Natural killer cell treated with Interleukin-12 subunit alpha and Interleukin-12 subunit beta and Interleukin-15 and Interleukin-18, amount 100 ng/mL, for 72 hours (primary cell): Measurements from ENCODE around the gene BICRAL. TPM values are rescaled to one million over a fixed set of nuclear protein-coding genes. Genes with fewer than 3 reads are reported as not detected.
"Not testable (repeated sequence)": the region's sequence is repeated elsewhere in the genome, so short reads cannot be mapped to it uniquely, and the experiment has no call there.

Experiments
- ATAC-seq, 2 donors: fragments of 150-1000 bp; cut with Tn5 transposase in 1 of 2; sonication (Bioruptor Pico), chemical (Tn5 transposase) in 1 of 2; 2 replicates each; pipeline ENCODE4 v1.10.0; 2021
- DNase-seq: peaks from one replicate; pipeline ENCODE4 v3.0.0; 2022; ENCODE audit warnings: low spot score
- H3K27ac Mint-ChIP-seq, 2 donors: 1 replicate in 1 of 2; 2 replicates in 1 of 2; pipeline ENCODE4 v1.8.0; 2022; ENCODE audit warnings: mixed read lengths in 2 of 2, mild to moderate bottlenecking in 1 of 2, moderate library complexity in 1 of 2
- H3K27me3 Mint-ChIP-seq, 2 donors: 1 replicate in 1 of 2; 2 replicates in 1 of 2; pipeline ENCODE4 v1.8.0; 2022; ENCODE audit warnings: mixed read lengths in 2 of 2
- H3K36me3 Mint-ChIP-seq: one replicate; pipeline ENCODE4 v1.8.0; 2022; ENCODE audit warnings: mixed read lengths
- H3K4me1 Mint-ChIP-seq, 2 donors: 1 replicate in 1 of 2; 2 replicates in 1 of 2; pipeline ENCODE4 v1.8.0; 2022; ENCODE audit warnings: low read depth in 2 of 2, mixed read lengths in 2 of 2, mild to moderate bottlenecking in 1 of 2
- H3K4me3 Mint-ChIP-seq: one replicate; pipeline ENCODE4 v1.8.0; 2022; ENCODE audit warnings: mixed read lengths
- H3K9me3 Mint-ChIP-seq: 2 replicates; pipeline ENCODE4 v1.8.0; 2022; ENCODE audit warnings: mixed read lengths
- total RNA-seq, 2 donors: library from RNA; stranded (reverse); gene quantifications; one replicate each; pipeline ENCODE4 v1.2.3, GENCODE V29; 2022

Gene BICRAL
- total RNA-seq, 2 donors from 2014 or later, result 13.5 to 13.9 TPM

GRCh38 chr6:42860481-42860880, 78.6 kb downstream of the BICRAL start:
- ATAC-seq (no peak), DNase-seq (no peak)
- no peak overlapping the region for H3K27ac Mint-ChIP-seq
- H3K4me1 Mint-ChIP-seq, result no peaks in the 10 kb centered on the region
- H3K36me3 Mint-ChIP-seq, result peaks cover 12% of the 10 kb centered on the region
- no peak overlapping the region for H3K4me3 Mint-ChIP-seq
- no peaks in the 10 kb centered on the region for H3K9me3 Mint-ChIP-seq
- H3K27me3 Mint-ChIP-seq, result no peaks in the 10 kb centered on the region

DNA sequence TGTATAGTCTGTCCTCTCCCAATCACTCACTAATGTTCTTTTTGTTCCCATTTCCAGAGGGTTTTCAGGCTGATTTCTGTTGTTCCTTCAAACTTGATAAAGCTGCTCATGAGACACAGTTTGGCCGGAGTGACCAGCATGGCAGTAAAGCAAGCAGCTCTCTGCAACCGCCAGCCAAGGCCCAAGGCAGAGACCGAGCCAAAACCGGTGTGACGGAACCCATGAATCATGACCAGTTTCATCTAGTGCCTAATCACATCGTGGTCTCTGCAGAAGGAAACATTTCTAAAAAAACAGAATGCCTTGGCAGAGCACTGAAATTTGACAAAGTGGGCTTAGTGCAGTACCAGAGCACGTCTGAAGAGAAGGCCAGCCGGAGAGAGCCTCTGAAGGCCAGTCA, 82.8 kb downstream of the BICRAL start:
- Mint-ChIP-seq H3K4me3 (no peak overlapping the region), H3K27me3 (no peaks in the 10 kb centered on the region), H3K4me1 (no peaks in the 10 kb centered on the region), H3K27ac (peak overlapping the region in 1 of 2 donors; percentile 57), H3K9me3 (no peaks in the 10 kb centered on the region), H3K36me3 (peaks cover 12% of the 10 kb centered on the region)
- DNase-seq (no peak), ATAC-seq (no peak)

- H3K4me3 Mint-ChIP-seq, result no peak overlapping the region
- peak overlapping the region in 1 of 2 donors; percentile 79 for H3K27ac Mint-ChIP-seq
These were observed 88.5 kb downstream of the BICRAL start for GRCh38 chr6:42870145-42870936.

GRCh38 chr6:42871711-42872110, 89.9 kb downstream of the BICRAL start:
- Mint-ChIP-seq H3K27me3 (no peaks in the 10 kb centered on the region), H3K27ac (peak overlapping the region in 1 of 2 donors; percentile 39), H3K4me3 (no peak overlapping the region), H3K4me1 (no peaks in the 10 kb centered on the region), H3K36me3 (peaks cover 3% of the 10 kb centered on the region), H3K9me3 (no peaks in the 10 kb centered on the region)
- DNase-seq (no peak), ATAC-seq (no peak)

More at GRCh38 chr6:42870145-42870936, 88.5 kb downstream of the BICRAL start:
- DNase-seq (no peak), ATAC-seq (no peak)
- Mint-ChIP-seq H3K36me3 (peaks cover 4% of the 10 kb centered on the region), H3K9me3 (no peaks in the 10 kb centered on the region), H3K27me3 (no peaks in the 10 kb centered on the region), H3K4me1 (no peaks in the 10 kb centered on the region)

- Mint-ChIP-seq H3K36me3 (no peaks in the 10 kb centered on the region), H3K9me3 (no peaks in the 10 kb centered on the region), H3K27ac (no peak overlapping the region), H3K4me1 (no peaks in the 10 kb centered on the region), H3K4me3 (no peak overlapping the region), H3K27me3 (no peaks in the 10 kb centered on the region)
- no peak for ATAC-seq
- no peak for DNase-seq
These were observed 91.5 kb downstream of the BICRAL start for GRCh38 chr6:42873313-42873712.

- Mint-ChIP-seq H3K9me3 (no peaks in the 10 kb centered on the region), H3K27ac (peak overlapping the region; percentile 37 to 68), H3K4me3 (no peak overlapping the region), H3K27me3 (no peaks in the 10 kb centered on the region), H3K4me1 (peaks cover 7 to 13% of the 10 kb centered on the region in 2 donors), H3K36me3 (peaks cover 7% of the 10 kb centered on the region)
- ATAC-seq (no peak), DNase-seq (no peak)
These were observed 95.8 kb downstream of the BICRAL start for GRCh38 chr6:42877695-42878094.

DNA sequence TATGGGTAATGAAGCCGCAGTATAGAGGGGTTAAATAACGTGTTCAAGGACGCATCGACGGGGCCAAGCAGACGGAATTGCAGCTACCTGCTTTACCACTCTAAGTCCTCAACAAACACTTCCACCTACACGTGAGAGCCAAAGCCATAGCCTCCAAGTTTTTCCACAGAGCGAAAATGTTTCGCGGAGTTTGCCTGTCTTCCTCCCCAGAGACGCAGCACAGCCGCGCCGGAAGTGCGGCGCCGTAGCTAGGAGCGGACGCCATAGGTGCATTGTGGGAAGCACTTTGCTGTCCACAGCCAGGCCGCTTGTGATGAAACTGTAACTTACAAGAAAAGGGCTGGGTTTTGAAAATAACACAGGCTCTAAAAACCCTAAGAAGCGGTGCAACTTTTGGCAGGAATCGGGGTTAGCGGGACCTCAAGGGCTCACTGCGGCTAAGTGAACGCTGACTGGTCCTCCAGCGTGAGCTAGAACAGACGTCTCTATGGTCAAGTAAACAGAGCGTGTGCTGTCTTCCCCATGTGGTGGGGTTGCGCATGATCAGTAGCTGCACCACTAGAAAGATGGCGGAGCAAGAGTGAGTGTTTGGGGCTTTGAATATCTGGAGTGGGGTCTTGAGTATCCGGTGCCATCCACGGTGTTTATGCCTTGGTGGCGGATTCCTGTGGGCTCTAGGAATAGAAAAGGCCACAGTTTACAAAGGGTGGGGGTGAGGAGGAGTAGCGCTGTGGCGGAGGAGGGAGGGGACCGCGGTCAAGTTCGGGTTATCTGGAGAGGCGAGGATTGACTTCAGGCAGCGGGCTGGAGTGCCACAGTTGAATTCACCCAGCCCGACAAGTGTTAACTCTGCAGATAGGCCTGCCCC, 97.8 kb downstream of the BICRAL start, which contains the start of gene RPL7L1:
Gene RPL7L1 (plus strand): TSS at position 245 of the 868 bp plus-strand sequence. CDS start 295 bp downstream, at position 540.
- Mint-ChIP-seq H3K27me3 (no peaks in the 10 kb centered on the region), H3K36me3 (peaks cover 24% of the 10 kb centered on the region), H3K4me1 (peaks cover 18 to 20% of the 10 kb centered on the region in 2 donors), H3K9me3 (no peaks in the 10 kb centered on the region), H3K27ac (peak within 1 kb of the TSS; percentile 98 to 99), H3K4me3 (peak within 1 kb of the TSS; percentile 94)
- ATAC-seq, result peak; percentile 98
- DNase-seq, result peak; percentile 88

GRCh38 chr6:42880240-42880817, 98.5 kb downstream of the BICRAL start:
- not testable (repeated sequence) for ATAC-seq, H3K9me3 Mint-ChIP-seq, H3K27me3 Mint-ChIP-seq, DNase-seq
- Mint-ChIP-seq H3K4me3 (peak overlapping the region; percentile 94), H3K36me3 (peaks cover 26% of the 10 kb centered on the region), H3K4me1 (peaks cover 18 to 20% of the 10 kb centered on the region in 2 donors), H3K27ac (peak overlapping the region; percentile 98 to 99)

GRCh38 chr6:42880871-42881270, 99.0 kb downstream of the BICRAL start:
- not testable (repeated sequence) for ATAC-seq, H3K27me3 Mint-ChIP-seq, DNase-seq, H3K9me3 Mint-ChIP-seq
- Mint-ChIP-seq H3K4me1 (peaks cover 18 to 20% of the 10 kb centered on the region in 2 donors), H3K36me3 (peaks cover 28% of the 10 kb centered on the region), H3K27ac (peak overlapping the region; percentile 98 to 99), H3K4me3 (peak overlapping the region; percentile 94)

- Mint-ChIP-seq H3K27me3 (no peaks in the 10 kb centered on the region), H3K4me3 (no peak overlapping the region), H3K9me3 (no peaks in the 10 kb centered on the region), H3K27ac (no peak overlapping the region), H3K36me3 (peaks cover 26% of the 10 kb centered on the region), H3K4me1 (peaks cover 7 to 23% of the 10 kb centered on the region in 2 donors)
- ATAC-seq (no peak), DNase-seq (no peak)
These were observed 103.8 kb downstream of the BICRAL start for GRCh38 chr6:42885702-42886101.

GRCh38 chr6:42888201-42888600, 106.3 kb downstream of the BICRAL start:
- H3K4me3 Mint-ChIP-seq, ATAC-seq, DNase-seq, H3K27me3 Mint-ChIP-seq, H3K9me3 Mint-ChIP-seq, H3K27ac Mint-ChIP-seq: not testable (repeated sequence)
- Mint-ChIP-seq H3K36me3 (peaks cover 23% of the 10 kb centered on the region), H3K4me1 (peaks cover 16 to 30% of the 10 kb centered on the region in 2 donors)

DNA sequence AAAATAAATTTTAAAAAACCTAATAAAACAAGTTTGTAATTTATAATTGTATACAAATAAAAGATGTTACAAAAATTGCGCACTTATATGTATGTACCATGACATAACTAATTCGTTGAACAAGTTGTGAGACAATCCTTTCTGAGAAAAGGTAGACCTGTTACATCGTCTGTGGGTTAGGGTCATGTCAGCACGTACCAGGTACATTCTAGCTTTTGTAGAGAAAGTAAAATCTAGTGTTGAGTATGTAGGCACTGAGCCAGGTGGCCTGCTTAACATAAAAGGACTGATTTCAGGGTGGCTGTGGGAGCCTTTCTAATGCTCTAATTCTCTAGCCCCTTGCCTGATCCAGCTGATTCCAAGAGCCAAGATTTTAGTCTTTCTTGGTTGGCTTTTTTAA, 108.0 kb downstream of the BICRAL start:
- peak overlapping the region; percentile 91 to 96 for H3K27ac Mint-ChIP-seq
- DNase-seq, result no peak
- peaks cover 12 to 25% of the 10 kb centered on the region in 2 donors for H3K4me1 Mint-ChIP-seq
- no peaks in the 10 kb centered on the region for H3K27me3 Mint-ChIP-seq
- H3K4me3 Mint-ChIP-seq, result peak overlapping the region; percentile 90
- H3K9me3 Mint-ChIP-seq, result no peaks in the 10 kb centered on the region
- ATAC-seq, result no peak
- peaks cover 8% of the 10 kb centered on the region for H3K36me3 Mint-ChIP-seq

DNA sequence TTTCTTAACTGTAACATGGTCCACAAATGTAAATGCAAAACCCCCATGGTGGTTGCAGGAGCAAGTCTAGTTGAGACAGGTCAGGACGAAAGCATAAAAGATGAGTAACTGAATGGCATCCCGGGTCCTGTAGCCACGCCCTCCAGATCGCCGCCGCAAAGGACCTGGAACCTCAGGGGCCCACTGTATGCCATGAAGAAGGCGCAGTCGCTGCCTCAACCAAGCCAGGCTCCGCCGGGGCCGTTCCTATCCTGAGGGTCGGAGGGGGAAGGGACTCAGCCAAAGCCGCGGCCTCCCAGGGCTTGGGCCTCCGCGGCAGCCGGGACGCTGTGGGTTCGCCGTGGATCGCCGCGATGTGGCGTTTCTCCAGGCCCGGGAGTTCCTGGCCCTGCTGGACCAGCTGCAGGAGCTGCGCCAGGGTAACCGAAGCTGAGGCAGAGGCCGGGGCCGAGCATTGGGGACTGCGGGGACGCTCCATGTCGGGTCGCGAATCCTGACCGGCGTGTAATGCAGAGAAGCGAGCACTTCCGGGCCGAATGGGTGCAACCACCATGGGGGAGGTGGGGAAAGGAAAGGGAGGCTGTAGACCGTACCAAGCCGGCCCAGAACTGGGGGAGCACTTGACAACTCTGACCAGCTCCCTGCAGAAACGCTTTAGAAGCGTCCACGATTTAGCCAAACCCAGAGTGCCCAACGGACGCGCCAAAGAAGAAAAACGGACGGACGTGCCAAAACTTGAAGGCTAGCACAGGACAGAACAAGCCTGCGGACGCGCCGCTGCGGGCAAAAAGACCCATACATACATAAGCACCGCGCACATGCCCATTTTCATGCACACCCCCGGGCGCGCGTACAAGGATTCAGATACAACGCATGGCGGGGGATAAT, 108.7 kb downstream of the BICRAL start:
- H3K36me3 Mint-ChIP-seq, result peaks cover 8% of the 10 kb centered on the region
- ATAC-seq (peak; percentile 98), DNase-seq (peak; percentile 94)
- peaks cover 12 to 25% of the 10 kb centered on the region in 2 donors for H3K4me1 Mint-ChIP-seq
- H3K27me3 Mint-ChIP-seq, result no peaks in the 10 kb centered on the region
- H3K9me3 Mint-ChIP-seq, result no peaks in the 10 kb centered on the region
- H3K27ac Mint-ChIP-seq, result peak overlapping the region; percentile 91 to 96
- H3K4me3 Mint-ChIP-seq, result peak overlapping the region; percentile 90
